Prostate gland (tissue), 2 donors: ENCODE measurements around the gene MTARC1. TPM values are rescaled to one million over a fixed set of nuclear protein-coding genes. Genes with fewer than 3 reads are reported as not detected.

Experiments
- DNase-seq: peaks from one replicate; pipeline ENCODE4 v3.0.0-alpha.2; 2019; ENCODE audit warnings: low spot score
- H3K27ac ChIP-seq, 2 donors: fragments of 200-600 bp; sonication (generic); 2 replicates each; pipeline ENCODE4 v1.5.1; 2017 to 2019
- H3K27me3 ChIP-seq: fragments of 200-600 bp; sonication (generic); replicated peaks from 2 replicates; pipeline ENCODE4 v1.5.1; 2019; ENCODE audit not compliant: insufficient read depth
- H3K36me3 ChIP-seq, 2 donors: fragments of 200-600 bp; sonication (generic); 1 replicate in 1 of 2; 2 replicates in 1 of 2; pipeline versions ENCODE4 v1.5.1 to v1.8.1; 2017 to 2019
- H3K4me1 ChIP-seq: fragments of 200-600 bp; sonication (generic); replicated peaks from 2 replicates; pipeline ENCODE4 v1.5.1; 2019
- H3K4me3 ChIP-seq, 2 donors: fragments of 200-600 bp; sonication (generic); 2 replicates each; pipeline ENCODE4 v1.5.1; 2017 to 2019
- H3K9me3 ChIP-seq: fragments of 200-600 bp; sonication (generic); 2 replicates; pipeline ENCODE4 v1.5.1; 2017
- POLR2A ChIP-seq: fragments of 450-650 bp; IDR thresholded peaks from one replicate; pipeline ENCODE4 v1.6.1; 2016; ENCODE audit warnings: antibody characterized with exemption, mild to moderate bottlenecking
- POLR2AphosphoS5 ChIP-seq: sonication (generic); formaldehyde crosslinking; IDR thresholded peaks from one replicate; pipeline ENCODE4 v1.6.1; 2017; ENCODE audit warnings: antibody characterized with exemption
- WGBS: methylation state at CpG from one replicate; pipeline ENCODE4 v1.1.5; 2018; 5-methylcytosine and 5-hydroxymethylcytosine counted together
- intact Hi-C: fragments of 100-400 bp; cut with DNase I; formaldehyde crosslinking; loops from one replicate; pipeline ENCODE4 v1.14.2; 2022
- total RNA-seq, 2 donors: library from RNA; depleted of rRNA; stranded (reverse); fragments of >200 nt; gene quantifications; one replicate each; pipeline ENCODE4 v1.1.0, GENCODE V29; 2016
- TF ChIP-seq, protein P1 (sequence below), 4 experiments: fragments of 200-600 bp in 2 of 4; fragments of 450-650 bp in 2 of 4; sonication (generic) in 2 of 4; IDR thresholded peaks; 1 replicate in 3 of 4; 2 replicates in 1 of 4; pipeline ENCODE4 v1.5.1; 2016 to 2019; ENCODE audit warnings: antibody characterized with exemption in 4 of 4, mild to moderate bottlenecking in 2 of 4, moderate library complexity in 2 of 4

MTARC1 gene
- total RNA-seq, 2 donors from 2014 or later: 5.7 to 29.7 TPM

DNA sequence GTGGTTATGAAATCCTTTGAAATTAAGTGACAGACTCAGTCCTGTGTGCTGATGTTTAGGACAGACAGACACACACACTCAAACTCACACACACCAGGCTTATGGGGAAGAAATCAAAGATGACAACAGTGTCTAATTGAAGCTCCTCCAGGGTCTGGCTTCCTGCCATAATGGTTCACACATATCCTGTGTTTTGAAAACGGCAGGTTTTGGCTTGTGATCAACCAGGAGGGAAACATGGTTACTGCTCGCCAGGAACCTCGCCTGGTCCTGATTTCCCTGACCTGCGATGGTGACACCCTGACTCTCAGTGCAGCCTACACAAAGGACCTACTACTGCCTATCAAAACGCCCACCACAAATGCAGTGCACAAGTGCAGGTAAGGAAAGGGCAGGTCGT, 4.6 kb downstream of the MTARC1 start:
- TF ChIP-seq POLR2A (no peak), POLR2AphosphoS5 (no peak)
- TF ChIP-seq, protein P1, sequence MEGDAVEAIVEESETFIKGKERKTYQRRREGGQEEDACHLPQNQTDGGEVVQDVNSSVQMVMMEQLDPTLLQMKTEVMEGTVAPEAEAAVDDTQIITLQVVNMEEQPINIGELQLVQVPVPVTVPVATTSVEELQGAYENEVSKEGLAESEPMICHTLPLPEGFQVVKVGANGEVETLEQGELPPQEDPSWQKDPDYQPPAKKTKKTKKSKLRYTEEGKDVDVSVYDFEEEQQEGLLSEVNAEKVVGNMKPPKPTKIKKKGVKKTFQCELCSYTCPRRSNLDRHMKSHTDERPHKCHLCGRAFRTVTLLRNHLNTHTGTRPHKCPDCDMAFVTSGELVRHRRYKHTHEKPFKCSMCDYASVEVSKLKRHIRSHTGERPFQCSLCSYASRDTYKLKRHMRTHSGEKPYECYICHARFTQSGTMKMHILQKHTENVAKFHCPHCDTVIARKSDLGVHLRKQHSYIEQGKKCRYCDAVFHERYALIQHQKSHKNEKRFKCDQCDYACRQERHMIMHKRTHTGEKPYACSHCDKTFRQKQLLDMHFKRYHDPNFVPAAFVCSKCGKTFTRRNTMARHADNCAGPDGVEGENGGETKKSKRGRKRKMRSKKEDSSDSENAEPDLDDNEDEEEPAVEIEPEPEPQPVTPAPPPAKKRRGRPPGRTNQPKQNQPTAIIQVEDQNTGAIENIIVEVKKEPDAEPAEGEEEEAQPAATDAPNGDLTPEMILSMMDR (IDR thresholded peaks at IDR 0.05): no peak
- no peak overlapping the region for H3K4me3 ChIP-seq
- peak overlapping the region in 1 of 2 donors; percentile 19 for H3K27ac ChIP-seq
- DNase-seq: no peak
- no peaks in the 10 kb centered on the region for H3K36me3 ChIP-seq
- intact Hi-C loops: no loop called here
- 56% methylated on average over 6 of the region's 6 CpGs for WGBS
- no peaks in the 10 kb centered on the region for H3K9me3 ChIP-seq
- H3K27me3 ChIP-seq: no peaks in the 10 kb centered on the region
- H3K4me1 ChIP-seq: peaks cover 3% of the 10 kb centered on the region

- peaks cover 3% of the 10 kb centered on the region for H3K4me1 ChIP-seq
- H3K4me3 ChIP-seq: no peak overlapping the region
- 27% methylated on average over 5 of the region's 5 CpGs for WGBS
- H3K27ac ChIP-seq: peak overlapping the region in 1 of 2 donors; percentile 19
- no peaks in the 10 kb centered on the region for H3K9me3 ChIP-seq
- intact Hi-C loops: no loop called here
- DNase-seq: no peak
- TF ChIP-seq POLR2A: no peak
- peak; percentile 25 for TF ChIP-seq POLR2AphosphoS5
- TF ChIP-seq, protein P1 (IDR thresholded peaks at IDR 0.05): no peak
- H3K36me3 ChIP-seq: no peaks in the 10 kb centered on the region
- no peaks in the 10 kb centered on the region for H3K27me3 ChIP-seq
These were observed 5.2 kb downstream of the MTARC1 start for GRCh38 chr1:220791956-220792355.

GRCh38 chr1:220796530-220796929, 9.8 kb downstream of the MTARC1 start:
- no peak for DNase-seq
- intact Hi-C loops: no loop called here
- Histone ChIP-seq H3K27ac (no peak overlapping the region), H3K4me3 (no peak overlapping the region), H3K4me1 (peaks cover 2% of the 10 kb centered on the region), H3K36me3 (no peaks in the 10 kb centered on the region), H3K9me3 (no peaks in the 10 kb centered on the region), H3K27me3 (no peaks in the 10 kb centered on the region)
- WGBS: 91% methylated on average over 10 of the region's 10 CpGs
- TF ChIP-seq POLR2AphosphoS5: no peak
- TF ChIP-seq, protein P1 (IDR thresholded peaks at IDR 0.05): no peak
- no peak for TF ChIP-seq POLR2A

GRCh38 chr1:220797044-220797443, 10.3 kb downstream of the MTARC1 start:
- TF ChIP-seq, protein P1 (IDR thresholded peaks at IDR 0.05): no peak
- TF ChIP-seq POLR2AphosphoS5 (no peak), POLR2A (no peak)
- intact Hi-C loops: no loop called here

GRCh38 chr1:220797553-220797952, 10.8 kb downstream of the MTARC1 start:
- intact Hi-C loops: no loop called here
- H3K4me3 ChIP-seq: no peak overlapping the region
- no peaks in the 10 kb centered on the region for H3K9me3 ChIP-seq
- H3K36me3 ChIP-seq: no peaks in the 10 kb centered on the region
- H3K27ac ChIP-seq: no peak overlapping the region
- H3K4me1 ChIP-seq: no peaks in the 10 kb centered on the region
- no peaks in the 10 kb centered on the region for H3K27me3 ChIP-seq
- TF ChIP-seq POLR2AphosphoS5 (no peak), POLR2A (no peak)
- no peak for DNase-seq
- 88% methylated on average over 3 of the region's 3 CpGs for WGBS

More at GRCh38 chr1:220797044-220797443, 10.3 kb downstream of the MTARC1 start:
- Histone ChIP-seq H3K27me3 (no peaks in the 10 kb centered on the region), H3K4me3 (no peak overlapping the region), H3K4me1 (no peaks in the 10 kb centered on the region), H3K9me3 (no peaks in the 10 kb centered on the region), H3K36me3 (no peaks in the 10 kb centered on the region), H3K27ac (no peak overlapping the region)
- no peak for DNase-seq
